ENCODE measurements around the gene MYCT1. TPM values are rescaled to one million over a fixed set of nuclear protein-coding genes. Genes with fewer than 3 reads are reported as not detected.

MYCT1 gene
- total RNA-seq, 1 donor from 2014 or later: 0.61 TPM

- TF ChIP-seq, protein P1, sequence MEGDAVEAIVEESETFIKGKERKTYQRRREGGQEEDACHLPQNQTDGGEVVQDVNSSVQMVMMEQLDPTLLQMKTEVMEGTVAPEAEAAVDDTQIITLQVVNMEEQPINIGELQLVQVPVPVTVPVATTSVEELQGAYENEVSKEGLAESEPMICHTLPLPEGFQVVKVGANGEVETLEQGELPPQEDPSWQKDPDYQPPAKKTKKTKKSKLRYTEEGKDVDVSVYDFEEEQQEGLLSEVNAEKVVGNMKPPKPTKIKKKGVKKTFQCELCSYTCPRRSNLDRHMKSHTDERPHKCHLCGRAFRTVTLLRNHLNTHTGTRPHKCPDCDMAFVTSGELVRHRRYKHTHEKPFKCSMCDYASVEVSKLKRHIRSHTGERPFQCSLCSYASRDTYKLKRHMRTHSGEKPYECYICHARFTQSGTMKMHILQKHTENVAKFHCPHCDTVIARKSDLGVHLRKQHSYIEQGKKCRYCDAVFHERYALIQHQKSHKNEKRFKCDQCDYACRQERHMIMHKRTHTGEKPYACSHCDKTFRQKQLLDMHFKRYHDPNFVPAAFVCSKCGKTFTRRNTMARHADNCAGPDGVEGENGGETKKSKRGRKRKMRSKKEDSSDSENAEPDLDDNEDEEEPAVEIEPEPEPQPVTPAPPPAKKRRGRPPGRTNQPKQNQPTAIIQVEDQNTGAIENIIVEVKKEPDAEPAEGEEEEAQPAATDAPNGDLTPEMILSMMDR (IDR thresholded peaks at IDR 0.05; ENCODE audit: insufficient read depth, low read depth, low read length): no peak
- TF ChIP-seq EZH2 (IDR thresholded peaks at IDR 0.05; ENCODE audit: insufficient read depth, low read length): no peak
- FAIRE-seq: no peak
- Histone ChIP-seq H3K4me1 (ENCODE audit: insufficient read depth, low read length) (no peaks in the 10 kb centered on the region), H3K9ac (ENCODE audit: low read length) (no peak overlapping the region), H3K4me3 (ENCODE audit: insufficient read depth, low read depth, low read length) (no peak overlapping the region), H3K9me3 (ENCODE audit: insufficient read depth, low read depth, low read length) (peaks cover 2% of the 10 kb centered on the region), H3K79me2 (ENCODE audit: insufficient read depth, low read length) (no peaks in the 10 kb centered on the region), H3K4me2 (ENCODE audit: low read length) (no peak overlapping the region), H3K27me3 (ENCODE audit: insufficient read depth, low read length) (no peaks in the 10 kb centered on the region), H4K20me1 (ENCODE audit: insufficient read depth, low read length) (no peaks in the 10 kb centered on the region), H2AFZ (ENCODE audit: low read depth, low read length) (no peak overlapping the region), H3K36me3 (ENCODE audit: insufficient read depth, low read length) (no peaks in the 10 kb centered on the region), H3K27ac (ENCODE audit: low read depth, low read length) (no peak overlapping the region)
- Mint-ChIP-seq H3K9me3 (ENCODE audit: unreplicated experiment) (peaks cover 2% of the 10 kb centered on the region), H3K4me1 (ENCODE audit: low read depth, unreplicated experiment) (no peaks in the 10 kb centered on the region), H3K36me3 (ENCODE audit: low read depth, unreplicated experiment) (no peaks in the 10 kb centered on the region), H3K27ac (ENCODE audit: unreplicated experiment) (no peak overlapping the region), H3K4me3 (ENCODE audit: unreplicated experiment) (no peak overlapping the region), H3K27me3 (ENCODE audit: low read depth, unreplicated experiment) (no peaks in the 10 kb centered on the region)
- DNase-seq (ENCODE audit: low read depth): no peak
Observed at GRCh38 chr6:152734630-152735029, 36.9 kb downstream of the MYCT1 start.

GRCh38 chr6:152736687-152737273 lies 39.1 kb downstream of the MYCT1 start:
- H3K36me3 Mint-ChIP-seq (ENCODE audit: low read depth, unreplicated experiment): no peaks in the 10 kb centered on the region

More at GRCh38 chr6:152736687-152737273, 39.1 kb downstream of the MYCT1 start:
- Histone ChIP-seq H3K27me3 (ENCODE audit: insufficient read depth, low read length) (no peaks in the 10 kb centered on the region), H3K4me1 (ENCODE audit: insufficient read depth, low read length) (no peaks in the 10 kb centered on the region), H3K9ac (ENCODE audit: low read length) (no peak overlapping the region), H3K36me3 (ENCODE audit: insufficient read depth, low read length) (no peaks in the 10 kb centered on the region), H3K4me2 (ENCODE audit: low read length) (no peak overlapping the region), H2AFZ (ENCODE audit: low read depth, low read length) (no peak overlapping the region), H3K27ac (ENCODE audit: low read depth, low read length) (no peak overlapping the region), H3K79me2 (ENCODE audit: insufficient read depth, low read length) (no peaks in the 10 kb centered on the region), H3K4me3 (ENCODE audit: insufficient read depth, low read depth, low read length) (no peak overlapping the region), H4K20me1 (ENCODE audit: insufficient read depth, low read length) (no peaks in the 10 kb centered on the region), H3K9me3 (ENCODE audit: insufficient read depth, low read depth, low read length) (peaks cover 2% of the 10 kb centered on the region)
- DNase-seq (ENCODE audit: low read depth): no peak
- H3K4me1 Mint-ChIP-seq (ENCODE audit: low read depth, unreplicated experiment): peaks cover 4% of the 10 kb centered on the region
- peaks cover 2% of the 10 kb centered on the region for H3K9me3 Mint-ChIP-seq (ENCODE audit: unreplicated experiment)
- no peak overlapping the region for H3K4me3 Mint-ChIP-seq (ENCODE audit: unreplicated experiment)
- TF ChIP-seq, protein P1 (IDR thresholded peaks at IDR 0.05; ENCODE audit: insufficient read depth, low read depth, low read length): no peak
- no peak for TF ChIP-seq EZH2 (IDR thresholded peaks at IDR 0.05; ENCODE audit: insufficient read depth, low read length)
- no peak for FAIRE-seq
- H3K27me3 Mint-ChIP-seq (ENCODE audit: low read depth, unreplicated experiment): no peaks in the 10 kb centered on the region
- no peak overlapping the region for H3K27ac Mint-ChIP-seq (ENCODE audit: unreplicated experiment)

All from astrocyte (in vitro differentiated cells and primary cell).